Activated CD8-positive, alpha-beta T cell treated with anti-CD3 and anti-CD28 coated beads for 36 hours (primary cell): ENCODE results near the gene ITLN2. TPM values are rescaled to one million over a fixed set of nuclear protein-coding genes. Genes with fewer than 3 reads are reported as not detected.
A peak's percentile ranks its signal among the peaks of the same experiment; 100 is the strongest.

Source experiments
- ATAC-seq: fragments of 200-7000 bp; cut with Tn5 transposase; one replicate; pipeline ENCODE4 v1.10.0; 2021; ENCODE audit warnings: mild to moderate bottlenecking, moderate library complexity
- CTCF ChIA-PET: fragments of 350-600 bp; sonication (Branson Sonifier 250); formaldehyde crosslinking; loops from one replicate; lab custom pipeline; 2021; ENCODE audit warnings: antibody characterized with exemption; lab: Charles Lee
- POLR2A ChIA-PET: fragments of 350-600 bp; sonication (Branson Sonifier 250); formaldehyde crosslinking; loops from one replicate; lab custom pipeline; 2021; ENCODE audit warnings: antibody characterized with exemption; lab: Charles Lee
- DNase-seq: peaks from one replicate; pipeline ENCODE4 v3.0.0-alpha.2; 2020
- H3K27ac Mint-ChIP-seq: one replicate; pipeline ENCODE4 v1.8.0; 2021; ENCODE audit warnings: mild to moderate bottlenecking, mixed read lengths
- H3K27me3 Mint-ChIP-seq: one replicate; pipeline ENCODE4 v1.8.0; 2021; ENCODE audit warnings: mixed read lengths
- H3K36me3 Mint-ChIP-seq: one replicate; pipeline ENCODE4 v1.8.0; 2021; ENCODE audit warnings: low read depth, mixed read lengths
- H3K4me1 Mint-ChIP-seq: one replicate; pipeline ENCODE4 v1.8.0; 2021; ENCODE audit warnings: low read depth, mixed read lengths
- H3K4me3 Mint-ChIP-seq: one replicate; pipeline ENCODE4 v1.8.0; 2021; ENCODE audit warnings: mild to moderate bottlenecking, moderate library complexity, mixed read lengths
- H3K9me3 Mint-ChIP-seq: one replicate; pipeline ENCODE4 v1.8.0; 2021; ENCODE audit warnings: mixed read lengths
- intact Hi-C: fragments of 100-400 bp; cut with micrococcal nuclease; formaldehyde crosslinking; loops from one replicate; pipeline ENCODE4 v1.10.0; 2022
- total RNA-seq, 2 experiments: library from RNA; stranded (reverse); gene quantifications; one replicate each; pipeline ENCODE4 v1.2.3, GENCODE V29; 2021
- TF ChIP-seq, protein P1 (sequence below): fragments of 200-600 bp; IDR thresholded peaks from one replicate; pipeline ENCODE4 v1.8.0; 2022; ENCODE audit warnings: antibody characterized with exemption, mild to moderate bottlenecking

Gene ITLN2
- total RNA-seq, 2 experiments from 2014 or later: not detected

DNA sequence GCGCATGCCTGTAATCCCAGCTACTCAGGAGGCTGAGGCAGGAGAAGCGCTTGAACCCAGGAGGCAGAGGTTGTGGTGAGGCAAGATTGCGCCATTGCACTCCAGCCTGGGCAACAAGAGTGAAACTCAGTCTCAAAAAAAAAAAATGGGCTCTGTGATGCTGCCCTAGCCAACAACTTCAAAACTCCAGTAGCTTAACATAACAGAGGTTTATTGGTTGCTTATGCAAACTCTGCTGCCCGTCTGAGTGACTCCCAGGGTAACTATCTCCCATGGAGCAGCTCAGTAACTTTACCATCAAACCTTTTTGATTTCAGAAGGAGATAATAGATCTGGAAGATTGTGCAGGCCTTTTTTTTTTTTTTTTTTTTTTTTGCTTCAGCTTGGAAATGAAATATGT lies 18.9 kb upstream of the ITLN2 start:
- Mint-ChIP-seq H3K27ac (no peak overlapping the region), H3K36me3 (no peaks in the 10 kb centered on the region), H3K27me3 (peaks cover 11% of the 10 kb centered on the region), H3K4me1 (peaks cover 13% of the 10 kb centered on the region), H3K4me3 (no peak overlapping the region), H3K9me3 (no peaks in the 10 kb centered on the region)
- no peak for DNase-seq
- no peak for ATAC-seq
- TF ChIP-seq, protein P1, sequence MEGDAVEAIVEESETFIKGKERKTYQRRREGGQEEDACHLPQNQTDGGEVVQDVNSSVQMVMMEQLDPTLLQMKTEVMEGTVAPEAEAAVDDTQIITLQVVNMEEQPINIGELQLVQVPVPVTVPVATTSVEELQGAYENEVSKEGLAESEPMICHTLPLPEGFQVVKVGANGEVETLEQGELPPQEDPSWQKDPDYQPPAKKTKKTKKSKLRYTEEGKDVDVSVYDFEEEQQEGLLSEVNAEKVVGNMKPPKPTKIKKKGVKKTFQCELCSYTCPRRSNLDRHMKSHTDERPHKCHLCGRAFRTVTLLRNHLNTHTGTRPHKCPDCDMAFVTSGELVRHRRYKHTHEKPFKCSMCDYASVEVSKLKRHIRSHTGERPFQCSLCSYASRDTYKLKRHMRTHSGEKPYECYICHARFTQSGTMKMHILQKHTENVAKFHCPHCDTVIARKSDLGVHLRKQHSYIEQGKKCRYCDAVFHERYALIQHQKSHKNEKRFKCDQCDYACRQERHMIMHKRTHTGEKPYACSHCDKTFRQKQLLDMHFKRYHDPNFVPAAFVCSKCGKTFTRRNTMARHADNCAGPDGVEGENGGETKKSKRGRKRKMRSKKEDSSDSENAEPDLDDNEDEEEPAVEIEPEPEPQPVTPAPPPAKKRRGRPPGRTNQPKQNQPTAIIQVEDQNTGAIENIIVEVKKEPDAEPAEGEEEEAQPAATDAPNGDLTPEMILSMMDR: no peak
- CTCF ChIA-PET: interaction anchor here (0.6 to 2.5 kb wide), 9 partner anchors 14 to 408 kb away, joined by 3 to 10 read pairs (median 3); partner anchors contain the start of gene ITLN2
- POLR2A ChIA-PET: interaction anchor here (0.6 to 0.9 kb wide), 2 partner anchors 180 to 454 kb away, joined by 4 read pairs; partner anchors contain the start of gene UFC1
- intact Hi-C loops: no loop called here

DNA sequence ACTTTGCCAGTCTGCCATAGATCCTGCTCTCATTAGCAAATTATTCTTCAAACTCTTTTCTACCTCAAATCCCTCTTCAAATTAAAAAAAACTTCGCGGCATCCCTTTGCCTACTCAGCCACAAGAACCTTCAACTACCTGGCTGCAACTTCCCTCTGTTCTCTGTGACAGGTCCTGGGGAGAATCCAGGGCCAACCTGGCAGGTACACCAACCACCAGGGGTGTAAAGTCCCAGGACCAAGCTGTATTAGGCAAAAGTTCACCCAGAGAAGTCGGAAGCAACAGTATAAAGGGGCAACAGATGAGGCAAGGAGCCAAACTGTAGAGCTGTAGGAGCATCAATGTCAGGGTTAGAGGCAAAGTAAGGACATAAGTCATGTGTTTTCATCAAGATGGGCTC lies 18.3 kb upstream of the ITLN2 start:
- Mint-ChIP-seq H3K27ac (no peak overlapping the region), H3K36me3 (no peaks in the 10 kb centered on the region), H3K9me3 (no peaks in the 10 kb centered on the region), H3K4me3 (no peak overlapping the region), H3K27me3 (peaks cover 10% of the 10 kb centered on the region), H3K4me1 (peaks cover 13% of the 10 kb centered on the region)
- no peak for DNase-seq
- no peak for ATAC-seq
- ChIA-PET POLR2A (interaction anchor here (0.6 to 0.9 kb wide), 2 partner anchors 181 to 453 kb away, joined by 4 read pairs; partner anchors contain the start of gene UFC1), CTCF (interaction anchor here (0.6 to 2.5 kb wide), 6 partner anchors 16 to 196 kb away, joined by 3 to 10 read pairs (median 6); partner anchors contain the start of gene ITLN2)
- intact Hi-C loops: no loop called here
- TF ChIP-seq, protein P1: no peak

DNA sequence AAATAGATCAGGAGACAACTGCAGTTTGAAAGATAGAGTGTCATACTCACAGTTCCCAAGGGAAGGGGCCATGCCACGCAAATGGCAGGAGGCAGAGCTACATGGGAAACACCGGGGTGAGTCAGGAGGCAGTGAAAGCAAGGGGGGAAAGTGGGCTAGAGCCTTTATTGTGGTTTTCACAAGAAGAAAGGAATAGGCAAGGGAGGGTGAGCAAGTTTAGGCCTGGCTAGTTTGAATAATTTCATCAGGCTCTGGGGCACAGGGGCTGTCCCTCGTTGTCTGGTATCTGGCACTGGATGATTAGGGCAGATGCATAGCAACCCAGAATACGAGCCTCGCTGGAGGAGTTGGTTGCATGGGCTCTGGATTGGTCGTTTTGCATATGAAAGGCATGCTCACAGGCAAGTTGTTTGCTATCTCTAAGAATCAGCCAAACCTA lies 17.0 kb upstream of the ITLN2 start:
- Mint-ChIP-seq H3K4me1 (peaks cover 13% of the 10 kb centered on the region), H3K36me3 (no peaks in the 10 kb centered on the region), H3K27ac (peak overlapping the region; percentile 17), H3K4me3 (no peak overlapping the region), H3K27me3 (peaks cover 9% of the 10 kb centered on the region), H3K9me3 (no peaks in the 10 kb centered on the region)
- peak; percentile 85 for DNase-seq
- intact Hi-C loops: no loop called here
- peak; percentile 99 for ATAC-seq
- ChIA-PET POLR2A (no interaction called here), CTCF (interaction anchor here (1.2 to 1.7 kb wide), 3 partner anchors 17 to 21 kb away, joined by 3 to 5 read pairs (median 4); partner anchors contain the start of gene ITLN2)
- TF ChIP-seq, protein P1: no peak

- Mint-ChIP-seq H3K27me3 (no peaks in the 10 kb centered on the region), H3K4me1 (no peaks in the 10 kb centered on the region), H3K4me3 (no peak overlapping the region), H3K9me3 (no peaks in the 10 kb centered on the region), H3K27ac (no peak overlapping the region), H3K36me3 (no peaks in the 10 kb centered on the region)
- TF ChIP-seq, protein P1: no peak
- ChIA-PET CTCF (interaction anchor here (1.5 to 2.0 kb wide), 2 partner anchors 10 to 12 kb away, joined by 6 to 7 read pairs; no protein-coding TSS in a partner anchor), POLR2A (interaction anchor here (1.2 kb wide), 1 partner anchor 11 kb away, joined by 4 read pairs; no protein-coding TSS in a partner anchor)
- intact Hi-C loops: no loop called here
- no peak for DNase-seq
- ATAC-seq: no peak
Measured at GRCh38 chr1:160963521-160963920, 8.9 kb upstream of the ITLN2 start.

DNA sequence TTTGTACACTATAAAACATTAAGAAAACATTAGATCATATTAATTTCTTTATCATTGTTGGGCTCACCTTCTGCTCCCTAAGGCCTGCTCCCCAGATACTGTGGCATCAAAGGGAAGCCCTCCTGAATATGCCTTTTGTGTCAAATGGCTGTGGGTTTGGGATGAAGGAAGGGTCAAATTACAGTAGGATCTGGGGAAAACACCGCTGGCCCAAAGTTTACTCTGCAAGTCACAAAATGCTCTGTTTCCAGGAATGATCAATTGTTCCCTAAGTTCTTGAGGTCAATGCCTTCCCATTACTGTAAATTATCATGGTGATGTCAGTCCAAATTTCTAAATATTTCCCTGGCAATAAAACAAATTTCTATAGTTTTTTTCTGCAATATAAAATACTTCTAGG lies 6.8 kb upstream of the ITLN2 start:
- TF ChIP-seq, protein P1: no peak
- no peak for DNase-seq
- H3K4me1 Mint-ChIP-seq: no peaks in the 10 kb centered on the region
- no peak overlapping the region for H3K27ac Mint-ChIP-seq
- H3K27me3 Mint-ChIP-seq: no peaks in the 10 kb centered on the region
- intact Hi-C loops: no loop called here
- CTCF ChIA-PET: interaction anchor here (0.9 kb wide), 1 partner anchor 10 kb away, joined by 3 read pairs; no protein-coding TSS in a partner anchor
- no peaks in the 10 kb centered on the region for H3K9me3 Mint-ChIP-seq
- H3K36me3 Mint-ChIP-seq: no peaks in the 10 kb centered on the region
- no peak overlapping the region for H3K4me3 Mint-ChIP-seq
- no peak for ATAC-seq
- POLR2A ChIA-PET: no interaction called here
